ENCODE measurements around the gene CHIC2. TPM values are rescaled to one million over a fixed set of nuclear protein-coding genes. Genes with fewer than 3 reads are reported as not detected.

Gene CHIC2
- total RNA-seq, 1 donor from 2014 or later = 51.3 TPM

DNA sequence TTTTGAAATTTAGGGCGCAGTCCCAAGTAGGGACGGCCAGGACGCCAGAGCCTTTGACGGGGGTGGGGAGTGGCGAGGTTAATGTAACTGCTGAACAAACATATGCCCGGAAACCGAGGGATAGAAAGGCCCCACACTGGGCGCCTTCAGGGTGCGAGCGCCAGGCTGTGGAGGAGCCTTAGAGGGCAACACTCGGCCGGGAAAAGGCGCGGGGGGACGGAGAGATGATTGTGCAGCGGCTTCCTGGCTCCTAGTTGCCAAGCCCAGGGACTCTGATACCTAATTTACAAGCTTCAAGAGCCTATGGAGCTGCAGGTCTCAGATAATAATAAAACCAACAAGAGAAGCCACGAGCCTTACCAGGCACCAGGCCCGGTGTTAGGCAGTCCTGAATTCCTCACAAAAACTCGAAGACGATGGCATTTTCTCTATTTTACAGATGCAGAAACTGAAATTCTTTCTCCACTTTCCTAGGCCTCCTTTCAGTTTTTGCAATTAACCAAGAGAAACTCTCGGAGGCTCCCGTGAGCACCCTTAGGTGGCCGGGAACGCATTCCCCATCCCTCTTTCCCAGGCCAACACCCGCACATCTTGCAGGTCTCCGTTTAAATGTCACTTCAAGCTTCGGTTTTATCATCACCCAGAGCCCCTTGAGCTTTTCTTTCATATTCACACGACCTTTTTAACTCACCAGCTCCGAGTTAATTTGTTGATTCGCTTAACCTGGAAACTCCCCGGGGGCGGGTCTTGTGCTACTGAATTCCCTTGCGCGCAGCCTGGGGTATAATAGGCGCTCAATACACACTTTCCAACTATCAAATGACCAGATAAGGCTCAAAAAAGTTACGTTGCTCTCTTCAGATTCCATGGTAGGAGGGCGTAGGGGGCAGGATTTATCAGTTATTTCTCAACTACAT lies 29.2 kb upstream of the CHIC2 start:
- DNase-seq = no peak

DNA sequence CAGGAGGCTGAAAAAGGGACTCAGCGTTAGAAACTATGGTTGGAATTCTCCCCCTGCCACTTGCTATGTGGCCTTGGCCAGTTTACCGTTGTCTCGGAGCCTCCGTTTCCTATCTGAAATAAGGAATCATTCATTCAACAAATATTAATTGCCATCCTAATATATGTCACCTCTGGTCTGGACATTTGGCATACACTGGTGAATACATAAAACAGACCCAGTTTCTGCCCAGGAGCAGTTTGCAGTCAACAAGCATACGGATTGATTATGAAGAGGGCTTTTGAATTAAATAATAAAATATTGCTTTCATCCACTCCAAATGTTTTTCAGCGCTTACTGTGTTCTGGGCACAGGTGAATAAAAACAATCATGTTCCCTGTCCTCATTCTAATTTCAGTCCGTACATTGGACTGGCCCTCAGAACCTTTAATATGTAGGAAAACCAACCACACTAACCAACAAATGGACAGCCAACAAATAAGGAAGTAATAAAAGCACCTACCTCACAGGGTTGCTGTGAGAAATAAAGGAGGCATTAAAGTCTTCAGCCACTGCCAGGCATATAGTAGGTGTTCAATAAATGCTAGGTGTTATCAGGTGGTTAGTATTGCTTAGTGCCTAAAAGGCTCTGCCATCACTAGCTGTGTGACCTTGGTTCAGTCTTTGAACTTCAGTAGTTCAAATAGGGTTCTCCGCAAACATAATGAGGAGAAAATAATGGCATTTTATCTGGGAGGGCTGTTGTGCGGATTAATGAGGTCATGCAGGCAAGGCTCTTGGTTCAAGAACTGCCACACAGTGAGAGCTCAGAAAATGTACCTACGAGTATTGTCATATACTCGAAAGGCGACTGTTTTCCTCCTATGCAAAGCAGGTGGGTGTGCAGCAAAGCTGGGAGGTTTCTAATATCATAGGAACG lies 28.3 kb upstream of the CHIC2 start:
- no peak for DNase-seq

DNA sequence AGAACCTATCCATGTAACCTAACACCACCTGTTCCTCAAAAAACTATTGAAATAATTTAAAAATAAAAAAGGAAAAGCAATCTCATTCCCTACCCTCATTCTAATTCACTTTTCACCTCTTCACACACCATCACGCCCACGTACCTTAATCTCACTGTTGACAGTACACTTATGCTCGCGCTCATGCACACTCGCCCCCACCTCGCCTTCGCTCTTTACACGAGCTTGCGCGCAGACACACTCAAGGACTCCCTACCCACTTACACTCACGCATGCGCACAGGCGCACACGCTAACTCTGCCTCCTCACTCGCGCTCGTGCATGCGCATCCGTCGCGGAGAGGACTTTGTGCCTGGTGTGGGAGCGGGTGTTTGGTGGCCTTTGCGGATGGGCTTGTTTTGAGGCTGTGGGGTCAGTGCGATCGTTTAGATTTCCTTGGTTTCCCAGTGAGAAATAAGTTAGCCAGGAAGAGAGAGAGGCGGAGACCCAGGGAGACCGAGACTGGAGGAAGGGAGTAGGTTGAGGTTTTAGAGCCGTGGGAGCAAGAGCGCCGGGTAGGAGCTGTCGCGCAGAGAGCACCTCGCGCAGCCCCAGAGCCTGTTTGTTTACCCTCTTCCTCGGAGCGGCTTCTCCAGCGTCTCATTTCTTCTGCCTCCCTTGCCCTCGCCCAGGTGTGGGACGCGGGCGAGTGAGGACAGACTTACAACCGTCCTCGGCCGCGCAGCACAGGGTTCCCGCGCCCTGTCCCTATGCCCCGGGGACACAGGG lies 27.4 kb upstream of the CHIC2 start:
- peak; percentile 63 for DNase-seq

GRCh38 chr4:54090804-54091623 lies 26.6 kb upstream of the CHIC2 start:
- no peak for DNase-seq

- DNase-seq = no peak
Observed at GRCh38 chr4:54090404-54090803, 26.0 kb upstream of the CHIC2 start.

GRCh38 chr4:54089875-54090274 lies 25.5 kb upstream of the CHIC2 start:
- DNase-seq = no peak

GRCh38 chr4:54085284-54085683 lies 20.9 kb upstream of the CHIC2 start:
- peak; percentile 62 for DNase-seq

DNA sequence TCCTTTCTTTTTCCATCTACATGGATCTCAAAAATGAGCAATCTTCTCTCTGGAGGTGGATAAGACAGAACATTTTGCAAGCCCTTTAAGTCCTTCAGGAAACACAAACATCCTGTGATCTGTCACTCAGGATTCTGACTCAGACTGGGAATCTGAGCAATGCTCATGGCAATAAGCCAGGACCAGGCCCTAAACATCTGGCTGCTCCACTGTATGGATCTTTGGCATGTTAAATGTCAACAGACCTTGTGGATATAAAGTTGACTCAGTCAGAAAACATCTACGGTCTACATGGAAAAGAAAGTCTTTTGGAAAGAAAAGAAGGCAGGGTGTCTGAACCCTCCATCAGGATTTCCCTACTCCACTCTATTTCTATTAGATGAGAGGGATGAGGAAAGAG lies 17.8 kb upstream of the CHIC2 start:
- DNase-seq = no peak

DNA sequence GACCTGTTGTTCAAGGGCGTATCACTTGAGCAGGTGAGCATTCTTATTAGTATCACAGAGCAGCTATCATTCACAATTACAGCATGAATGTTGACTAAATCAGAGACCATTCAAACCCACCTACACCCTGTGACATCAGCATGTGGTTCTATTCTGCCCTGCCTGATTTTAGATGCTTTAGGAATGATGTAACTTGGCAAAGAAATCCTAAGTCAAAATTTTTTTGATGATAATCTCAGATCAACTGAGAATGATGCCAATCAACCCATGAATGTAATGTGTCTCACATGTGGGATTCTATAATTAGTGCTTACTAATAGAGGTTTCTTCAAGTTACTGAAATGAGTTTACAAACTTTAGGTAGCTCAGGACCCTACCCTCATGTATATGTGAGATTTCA lies 13.4 kb upstream of the CHIC2 start:
- DNase-seq = no peak

- DNase-seq = no peak
Observed at GRCh38 chr4:54076673-54077072, 12.3 kb upstream of the CHIC2 start.

DNA sequence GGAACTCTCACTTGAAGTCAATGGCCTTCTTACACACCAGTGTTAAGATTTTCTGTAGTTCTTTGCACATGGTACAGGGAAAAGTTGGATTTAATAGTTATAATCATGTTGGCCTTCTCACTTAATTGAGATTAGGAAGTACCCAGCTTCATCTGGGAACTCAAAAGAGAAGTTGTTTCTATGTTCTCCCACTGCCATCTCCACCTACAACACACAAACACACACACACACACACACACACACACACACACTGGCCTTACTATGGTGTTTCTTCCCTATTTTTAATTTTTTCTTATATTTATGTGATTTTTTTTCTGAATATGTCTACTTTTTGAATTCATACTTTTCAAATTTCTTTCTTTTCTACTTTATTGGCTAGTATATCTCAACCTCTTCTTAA lies 10.0 kb upstream of the CHIC2 start:
- no peak for DNase-seq

- DNase-seq = no peak
Observed at GRCh38 chr4:54073271-54073880, 9.0 kb upstream of the CHIC2 start.

GRCh38 chr4:54067166-54067565 lies 2.8 kb upstream of the CHIC2 start:
- DNase-seq = no peak

GRCh38 chr4:54066718-54067129 lies 2.3 kb upstream of the CHIC2 start:
- DNase-seq = no peak

DNA sequence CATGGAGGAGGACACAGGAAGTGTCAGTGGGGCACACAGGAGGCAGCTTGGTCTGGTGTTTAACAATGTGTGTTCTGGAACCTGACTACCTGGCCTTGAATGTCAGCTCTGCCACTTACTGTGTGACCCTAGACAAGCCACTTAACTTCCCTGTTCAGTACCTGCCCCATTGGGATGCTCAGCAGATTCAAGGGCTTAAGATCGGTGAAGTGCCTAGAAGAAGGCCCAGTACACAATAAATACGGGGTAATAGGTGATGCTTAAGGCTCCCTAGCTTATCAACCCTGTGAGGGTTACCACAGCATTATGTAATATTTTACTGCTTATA lies 1.6 kb upstream of the CHIC2 start:
- DNase-seq = no peak

- no peak for DNase-seq
Observed at GRCh38 chr4:54065282-54066087, 1.1 kb upstream of the CHIC2 start.

GRCh38 chr4:54063737-54064316 lies 578 bp downstream of the CHIC2 start:
- no peak for DNase-seq

DNA sequence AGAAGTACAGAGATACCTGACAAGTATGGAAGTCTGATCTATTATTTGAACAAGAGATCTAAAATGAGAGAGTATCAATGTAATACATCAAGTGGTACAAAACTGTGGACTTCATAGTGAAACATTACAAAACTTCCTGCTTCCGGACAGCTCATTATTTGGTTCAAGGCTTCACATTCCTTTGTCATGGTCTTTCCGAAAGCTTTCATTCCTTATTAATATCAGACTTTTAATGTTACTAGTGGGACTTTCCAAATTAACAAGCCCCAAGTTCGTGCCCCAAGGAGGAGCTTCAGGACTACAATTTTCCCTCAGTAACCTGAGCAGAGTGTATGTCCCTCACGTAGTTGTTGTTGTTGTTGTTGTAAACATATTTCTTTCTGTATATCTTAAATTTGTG lies 1.2 kb downstream of the CHIC2 start:
- no peak for DNase-seq

DNA sequence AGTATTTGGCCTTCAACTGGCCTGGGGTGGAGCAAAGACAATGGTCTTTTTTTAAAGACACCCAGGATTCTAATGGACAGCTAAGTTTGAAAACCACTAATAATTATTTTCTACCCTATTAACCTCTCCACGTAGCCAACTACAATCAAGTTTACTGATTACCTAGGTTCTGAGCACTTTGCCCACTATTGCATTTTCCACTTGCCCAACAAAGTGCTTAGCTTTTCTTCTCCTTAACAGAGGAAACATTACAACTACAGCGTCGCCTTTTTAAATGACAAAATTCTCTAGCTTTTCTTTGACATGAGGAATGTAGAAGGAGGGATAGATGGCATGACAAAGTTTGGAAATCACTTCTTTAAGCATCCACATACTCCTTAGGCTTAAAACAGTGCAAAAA lies 2.0 kb downstream of the CHIC2 start:
- DNase-seq = no peak

- DNase-seq = no peak
Observed at GRCh38 chr4:54061873-54062272, 2.5 kb downstream of the CHIC2 start.
